KMS-11 (cell line): ENCODE results near the gene PON3.
A peak's percentile ranks its signal among the peaks of the same experiment; 100 is the strongest.

Experiments used
- H2AFZ ChIP-seq: fragments of 200-600 bp; sonication (generic); 2 replicates; pipeline ENCODE4 v1.6.1; 2016; ENCODE audit warnings: antibody characterized with exemption, mixed run types, low read depth
- H3K27ac ChIP-seq: fragments of 200-600 bp; sonication (generic); 2 replicates; pipeline ENCODE4 v1.6.1; 2016; ENCODE audit warnings: mild to moderate bottlenecking, mixed run types
- H3K27me3 ChIP-seq: fragments of 200-600 bp; sonication (generic); 2 replicates; pipeline ENCODE4 v1.6.1; 2017; ENCODE audit warnings: mild to moderate bottlenecking, low read depth, mixed run types, moderate library complexity; ENCODE audit not compliant: insufficient read depth
- H3K36me3 ChIP-seq: fragments of 200-600 bp; sonication (generic); 2 replicates; pipeline ENCODE4 v1.6.1; 2017; ENCODE audit warnings: mild to moderate bottlenecking, mixed run types; ENCODE audit not compliant: insufficient read depth
- H3K4me1 ChIP-seq: fragments of 200-600 bp; sonication (generic); 2 replicates; pipeline ENCODE4 v1.6.1; 2016; ENCODE audit warnings: mild to moderate bottlenecking, low read depth, mixed run types; ENCODE audit not compliant: poor library complexity, severe bottlenecking
- H3K4me2 ChIP-seq: fragments of 200-600 bp; sonication (generic); 2 replicates; pipeline ENCODE4 v1.7.0; 2016; ENCODE audit warnings: mild to moderate bottlenecking, mixed run types
- H3K4me3 ChIP-seq: fragments of 200-600 bp; sonication (generic); IDR thresholded peaks from 2 replicates; pipeline ENCODE4 v1.6.1; 2017; ENCODE audit warnings: low read depth, low read length, mixed read lengths; ENCODE audit not compliant: insufficient read depth
- H3K79me2 ChIP-seq: fragments of 200-600 bp; sonication (generic); 2 replicates; pipeline ENCODE4 v1.6.1; 2016; ENCODE audit warnings: low read depth, mixed run types; ENCODE audit not compliant: insufficient read depth
- H3K9ac ChIP-seq: fragments of 200-600 bp; sonication (generic); 2 replicates; pipeline ENCODE4 v1.6.1; 2016; ENCODE audit warnings: mild to moderate bottlenecking, mixed run types
- H4K20me1 ChIP-seq: fragments of 200-600 bp; sonication (generic); 2 replicates; pipeline ENCODE4 v1.6.1; 2016; ENCODE audit warnings: mild to moderate bottlenecking, mixed run types; ENCODE audit not compliant: insufficient read depth
- CTCF ChIP-seq: fragments of 200-600 bp; sonication (generic); conservative IDR thresholded peaks from 2 replicates; pipeline ENCODE4 v1.6.1; 2017; ENCODE audit warnings: low read depth, mild to moderate bottlenecking, antibody characterized with exemption, low read length, moderate library complexity, mixed read lengths

The PON3 gene

DNA sequence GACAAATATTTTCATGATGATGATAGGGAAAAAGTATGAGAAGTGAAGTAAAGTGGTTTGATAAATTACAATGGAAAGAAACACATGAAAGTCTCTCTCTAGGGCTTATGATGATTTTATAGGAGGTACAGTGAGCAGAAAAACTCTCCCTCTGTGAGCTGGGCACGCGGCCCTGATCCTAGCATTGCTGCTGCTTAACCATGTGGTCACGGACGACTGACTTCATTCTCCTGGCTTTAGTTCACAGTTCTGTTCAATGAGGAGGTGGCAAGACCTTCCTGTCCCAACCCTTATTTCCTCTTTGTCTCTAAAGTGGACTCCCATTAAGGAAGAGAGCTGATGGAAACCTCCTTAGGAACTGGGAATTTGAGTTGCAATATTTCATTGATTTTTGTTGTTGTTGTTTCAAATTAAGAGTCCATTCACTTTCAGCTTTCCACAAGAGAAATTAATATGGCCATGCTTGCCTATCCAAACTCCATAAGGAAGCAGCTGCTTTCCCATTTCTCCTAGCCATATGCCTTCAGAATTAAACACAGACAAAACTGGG is 8.2 kb upstream of the PON3 start:
- no peaks in the 10 kb centered on the region; the same call in 1 of the 2 replicates for H3K36me3 ChIP-seq
- H3K9ac ChIP-seq, result no peak overlapping the region
- H3K4me2 ChIP-seq, result no peak overlapping the region
- no peaks in the 10 kb centered on the region for H4K20me1 ChIP-seq
- H3K4me1 ChIP-seq, result no peaks in the 10 kb centered on the region
- no peak for TF ChIP-seq CTCF
- H3K4me3 ChIP-seq, result no peak overlapping the region
- H2AFZ ChIP-seq, result no peak overlapping the region
- H3K27ac ChIP-seq, result no peak overlapping the region
- H3K27me3 ChIP-seq, result no peaks in the 10 kb centered on the region
- no peaks in the 10 kb centered on the region for H3K79me2 ChIP-seq

- H3K36me3 ChIP-seq, result no peaks in the 10 kb centered on the region; the same call in 1 of the 2 replicates
- H3K27me3 ChIP-seq, result no peaks in the 10 kb centered on the region
- no peak overlapping the region for H2AFZ ChIP-seq
- no peak overlapping the region for H3K4me2 ChIP-seq
- no peak overlapping the region for H3K9ac ChIP-seq
- peaks cover 20% of the 10 kb centered on the region for H3K4me1 ChIP-seq
- no peak overlapping the region for H3K4me3 ChIP-seq
- TF ChIP-seq CTCF, result no peak
- H4K20me1 ChIP-seq, result no peaks in the 10 kb centered on the region
- H3K79me2 ChIP-seq, result no peaks in the 10 kb centered on the region
- no peak overlapping the region for H3K27ac ChIP-seq
Observed at GRCh38 chr7:95398155-95398940, 2.2 kb upstream of the PON3 start.

DNA sequence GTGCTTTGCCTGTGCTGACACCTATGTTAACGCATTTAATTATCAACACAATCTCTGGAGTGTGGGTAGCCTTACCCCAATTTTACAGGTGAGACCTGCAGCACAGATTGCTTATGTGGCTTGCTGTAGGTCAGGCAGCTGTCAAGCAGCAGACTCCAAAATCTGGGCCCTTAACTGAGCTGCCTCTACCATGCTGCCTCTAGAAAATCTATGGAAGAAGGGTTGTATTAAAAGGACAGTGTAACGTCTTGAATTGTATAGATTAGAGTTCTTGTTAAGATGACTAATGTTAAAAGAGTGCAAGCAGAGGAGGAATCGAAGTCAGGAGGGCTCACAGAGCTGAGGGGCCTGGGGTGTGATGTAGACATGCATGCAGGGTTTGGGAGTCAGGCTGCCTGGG is 1.2 kb upstream of the PON3 start:
- no peak overlapping the region for H2AFZ ChIP-seq
- H3K4me1 ChIP-seq, result peaks cover 26% of the 10 kb centered on the region
- no peak overlapping the region for H3K27ac ChIP-seq
- H3K9ac ChIP-seq, result no peak overlapping the region
- no peaks in the 10 kb centered on the region for H3K79me2 ChIP-seq
- no peak for TF ChIP-seq CTCF
- no peak overlapping the region for H3K4me2 ChIP-seq
- H3K27me3 ChIP-seq, result no peaks in the 10 kb centered on the region
- no peaks in the 10 kb centered on the region for H4K20me1 ChIP-seq
- H3K36me3 ChIP-seq, result no peaks in the 10 kb centered on the region; the same call in 1 of the 2 replicates
- H3K4me3 ChIP-seq, result no peak overlapping the region

DNA sequence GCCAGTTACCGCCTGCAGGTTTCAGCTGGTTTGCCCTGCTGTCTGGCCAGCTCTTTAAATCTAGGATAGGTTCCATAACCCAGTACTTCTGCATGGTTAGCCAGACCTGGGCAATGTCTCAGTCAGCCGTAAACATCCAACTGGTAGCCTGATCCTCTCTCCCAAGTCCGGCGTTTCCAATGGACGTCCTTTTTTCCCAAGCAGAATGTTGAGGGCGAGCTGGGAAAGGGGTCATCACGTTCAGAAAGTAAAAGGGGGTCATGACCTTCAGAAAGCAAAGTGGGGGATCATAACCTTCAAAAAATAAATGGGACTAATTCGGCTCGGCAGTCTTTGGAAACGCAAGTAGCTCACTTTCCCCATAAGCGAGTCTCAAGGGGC is 430 bp downstream of the PON3 start:
- no peak overlapping the region for H3K27ac ChIP-seq

More for the DNA sequence above, 430 bp downstream of the PON3 start:
- no peaks in the 10 kb centered on the region for H3K79me2 ChIP-seq
- peaks cover 26% of the 10 kb centered on the region for H3K4me1 ChIP-seq
- peak overlapping the region; percentile 50; the same call in 1 of the 2 replicates for H2AFZ ChIP-seq
- no peaks in the 10 kb centered on the region; the same call in 1 of the 2 replicates for H3K36me3 ChIP-seq
- H3K4me2 ChIP-seq, result peak overlapping the region; percentile 28; the same call in 1 of the 2 replicates
- H3K9ac ChIP-seq, result no peak overlapping the region
- H3K27me3 ChIP-seq, result no peaks in the 10 kb centered on the region
- H4K20me1 ChIP-seq, result no peaks in the 10 kb centered on the region
- H3K4me3 ChIP-seq, result no peak overlapping the region
- no peak for TF ChIP-seq CTCF
